ENCODE data around the gene WT1. TPM values are rescaled to one million over a fixed set of nuclear protein-coding genes. Genes with fewer than 3 reads are reported as not detected.

Gene WT1
- total and polyA plus RNA-seq, 2 of the 8 experiments (the other 6 are each of a cell fraction or from before 2014, with no cell fraction given), result 0.05 to 0.17 TPM

- TF ChIP-seq RNF2 (IDR thresholded peaks at IDR 0.05; ENCODE audit: borderline replicate concordance, low read depth, low read length, missing control alignments, poor library complexity, severe bottlenecking), result peak; percentile 97
- no peak for TF ChIP-seq CBX5 (IDR thresholded peaks at IDR 0.05; ENCODE audit: low read depth, low read length)
- TF ChIP-seq SUZ12 (IDR thresholded peaks at IDR 0.05; ENCODE audit: low read length), result peak; percentile 92
- TF ChIP-seq RBBP5 (IDR thresholded peaks at IDR 0.05; ENCODE audit: borderline replicate concordance, low read depth, low read length), result no peak
- TF ChIP-seq CBX8 (IDR thresholded peaks at IDR 0.05; ENCODE audit: borderline replicate concordance, low read depth, low read length), result peak; percentile 74
- no peak for TF ChIP-seq SP2 (IDR thresholded peaks at IDR 0.05; ENCODE audit: low read length)
- no peak for TF ChIP-seq TAF1 (IDR thresholded peaks at IDR 0.05; ENCODE audit: low read depth, low read length)
- TF ChIP-seq EZH2 (IDR thresholded peaks at IDR 0.05; ENCODE audit: low read depth, low read length, severe bottlenecking), result peak; percentile 55
These were observed 2.0 kb downstream of the WT1 start (continued) for GRCh38 chr11:32433101-32433913.

Measured in H1 (cell line).